ENCODE measurements around the gene PHF12.

Gene PHF12

DNA sequence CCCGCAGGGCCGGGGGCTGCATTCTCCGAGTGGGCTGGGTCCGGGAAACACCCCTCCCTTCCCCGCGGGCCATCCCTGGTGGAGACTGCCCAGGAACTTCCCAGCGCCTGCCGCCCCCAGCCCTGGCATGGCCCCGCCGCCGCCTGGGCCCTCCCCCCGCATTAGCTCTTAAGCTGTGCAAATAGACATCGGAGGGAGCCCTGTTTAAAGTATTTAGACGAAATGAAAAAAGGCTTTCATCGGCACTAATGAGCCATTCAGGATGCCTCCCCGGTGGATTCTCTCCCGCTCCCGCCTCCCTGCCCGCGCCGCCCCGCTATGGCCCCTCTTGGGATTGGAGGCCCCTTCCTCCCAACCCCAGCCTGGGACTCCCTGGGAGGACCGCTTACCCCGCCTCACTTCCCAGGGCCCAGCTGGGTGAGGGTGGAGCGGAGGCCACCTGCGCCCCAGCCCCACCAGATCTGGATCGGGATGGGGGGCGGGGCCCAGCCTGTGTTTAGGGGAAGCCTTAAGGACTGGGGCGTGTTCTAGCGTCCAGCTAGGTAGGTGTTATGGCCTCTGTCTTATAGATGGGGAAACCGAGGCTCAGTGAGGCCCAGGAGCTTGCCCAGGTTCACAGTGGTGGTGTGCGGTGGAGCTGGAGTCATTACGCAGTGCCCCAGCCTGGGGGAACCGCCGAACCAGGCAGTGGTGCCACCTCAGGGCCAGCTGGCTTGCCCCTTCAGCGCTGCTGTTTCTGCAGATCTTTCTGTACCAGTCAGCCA is 34.8 kb upstream of the PHF12 start:
- TF ChIP-seq, protein P1, sequence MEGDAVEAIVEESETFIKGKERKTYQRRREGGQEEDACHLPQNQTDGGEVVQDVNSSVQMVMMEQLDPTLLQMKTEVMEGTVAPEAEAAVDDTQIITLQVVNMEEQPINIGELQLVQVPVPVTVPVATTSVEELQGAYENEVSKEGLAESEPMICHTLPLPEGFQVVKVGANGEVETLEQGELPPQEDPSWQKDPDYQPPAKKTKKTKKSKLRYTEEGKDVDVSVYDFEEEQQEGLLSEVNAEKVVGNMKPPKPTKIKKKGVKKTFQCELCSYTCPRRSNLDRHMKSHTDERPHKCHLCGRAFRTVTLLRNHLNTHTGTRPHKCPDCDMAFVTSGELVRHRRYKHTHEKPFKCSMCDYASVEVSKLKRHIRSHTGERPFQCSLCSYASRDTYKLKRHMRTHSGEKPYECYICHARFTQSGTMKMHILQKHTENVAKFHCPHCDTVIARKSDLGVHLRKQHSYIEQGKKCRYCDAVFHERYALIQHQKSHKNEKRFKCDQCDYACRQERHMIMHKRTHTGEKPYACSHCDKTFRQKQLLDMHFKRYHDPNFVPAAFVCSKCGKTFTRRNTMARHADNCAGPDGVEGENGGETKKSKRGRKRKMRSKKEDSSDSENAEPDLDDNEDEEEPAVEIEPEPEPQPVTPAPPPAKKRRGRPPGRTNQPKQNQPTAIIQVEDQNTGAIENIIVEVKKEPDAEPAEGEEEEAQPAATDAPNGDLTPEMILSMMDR (IDR thresholded peaks at IDR 0.05; ENCODE audit: borderline replicate concordance, control extremely low read depth, extremely low read depth, insufficient read depth, missing control alignments), result no peak
- in situ Hi-C loops (cut with MboI; ENCODE audit: low sequenced_read_pairs, unreplicated experiment), result no loop called here
- no peak for DNase-seq (ENCODE audit: low spot score)

DNA sequence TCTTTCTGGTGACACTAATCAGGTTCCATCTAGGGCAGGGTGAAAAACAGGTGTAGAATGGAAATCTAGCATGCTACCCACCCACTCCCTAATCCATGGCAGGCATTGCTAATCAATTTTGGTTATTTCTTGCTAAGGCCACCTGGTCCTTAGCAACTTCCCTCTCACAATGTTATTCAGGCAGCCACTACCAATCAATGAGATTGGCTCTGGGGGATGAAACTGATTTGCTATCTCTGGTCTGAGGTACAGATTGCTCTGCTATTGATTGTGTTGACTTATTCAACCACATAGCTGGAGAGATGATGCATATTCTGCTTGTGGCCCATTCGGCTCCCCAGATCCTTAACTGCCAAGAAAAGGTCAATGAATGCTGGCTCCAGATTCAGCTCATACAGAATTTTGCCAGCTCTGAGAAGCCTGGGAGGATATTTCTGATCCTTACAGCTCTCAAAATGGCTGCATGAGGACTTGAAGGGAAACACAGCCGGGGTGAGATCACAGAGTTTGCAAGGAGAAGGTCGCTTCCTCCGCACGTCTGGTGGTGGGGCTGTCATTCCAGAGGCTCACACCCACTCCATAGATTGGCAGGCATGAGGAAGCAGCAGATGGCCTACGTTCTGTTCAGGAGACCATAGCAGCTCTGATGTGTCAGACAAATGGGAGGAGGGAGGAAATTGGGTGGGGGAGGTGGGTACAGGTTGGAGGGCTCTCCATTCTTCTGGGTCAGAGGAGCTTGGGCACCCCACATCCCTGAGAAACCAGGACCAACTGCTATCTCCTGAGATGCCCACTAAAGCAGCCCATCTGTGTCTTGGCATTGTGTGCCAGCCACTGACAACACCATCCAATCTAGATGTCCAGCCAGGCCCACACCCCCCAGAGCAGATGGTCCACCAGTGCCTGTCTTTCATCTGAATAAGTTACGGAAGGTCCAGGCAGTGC is 32.2 kb upstream of the PHF12 start:
- TF ChIP-seq, protein P1 (IDR thresholded peaks at IDR 0.05; ENCODE audit: borderline replicate concordance, control extremely low read depth, extremely low read depth, insufficient read depth, missing control alignments), result no peak
- no peak for DNase-seq (ENCODE audit: low spot score)
- in situ Hi-C loops (cut with MboI; ENCODE audit: low sequenced_read_pairs, unreplicated experiment), result no loop called here

DNA sequence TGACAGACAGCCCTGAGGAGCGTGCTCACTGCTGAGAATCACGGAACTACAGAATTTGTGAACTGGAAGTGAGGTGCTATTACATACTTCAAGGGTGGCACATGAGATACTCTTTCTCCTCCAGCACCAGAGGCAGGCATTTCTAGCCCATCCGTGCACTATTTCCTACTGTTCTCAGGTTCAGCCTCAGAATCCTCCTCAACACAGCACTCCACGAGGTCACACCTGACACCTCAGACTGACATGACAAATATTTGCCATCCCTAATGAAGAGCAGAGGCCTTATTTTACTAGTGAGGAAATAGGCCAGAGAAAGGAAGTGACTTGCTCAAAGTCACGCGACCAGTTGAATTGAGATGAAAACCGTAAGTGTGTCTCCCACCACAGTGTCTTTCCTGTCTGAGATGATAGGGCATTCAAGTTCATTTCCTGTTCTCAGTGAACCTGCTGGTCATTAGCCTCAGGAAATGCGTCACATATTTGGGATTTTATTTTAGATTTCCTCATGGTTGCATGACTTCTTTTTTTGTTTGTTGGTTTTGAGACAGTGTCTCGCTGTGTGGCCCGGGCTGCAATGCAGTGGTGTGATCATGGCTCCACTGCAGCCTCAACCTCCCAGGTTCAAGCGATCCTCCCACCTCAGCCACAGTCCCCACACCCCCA is 30.9 kb upstream of the PHF12 start:
- in situ Hi-C loops (cut with MboI; ENCODE audit: low sequenced_read_pairs, unreplicated experiment), result no loop called here
- TF ChIP-seq, protein P1 (IDR thresholded peaks at IDR 0.05; ENCODE audit: borderline replicate concordance, control extremely low read depth, extremely low read depth, insufficient read depth, missing control alignments), result no peak
- peak; percentile 77 for DNase-seq (ENCODE audit: low spot score)

DNA sequence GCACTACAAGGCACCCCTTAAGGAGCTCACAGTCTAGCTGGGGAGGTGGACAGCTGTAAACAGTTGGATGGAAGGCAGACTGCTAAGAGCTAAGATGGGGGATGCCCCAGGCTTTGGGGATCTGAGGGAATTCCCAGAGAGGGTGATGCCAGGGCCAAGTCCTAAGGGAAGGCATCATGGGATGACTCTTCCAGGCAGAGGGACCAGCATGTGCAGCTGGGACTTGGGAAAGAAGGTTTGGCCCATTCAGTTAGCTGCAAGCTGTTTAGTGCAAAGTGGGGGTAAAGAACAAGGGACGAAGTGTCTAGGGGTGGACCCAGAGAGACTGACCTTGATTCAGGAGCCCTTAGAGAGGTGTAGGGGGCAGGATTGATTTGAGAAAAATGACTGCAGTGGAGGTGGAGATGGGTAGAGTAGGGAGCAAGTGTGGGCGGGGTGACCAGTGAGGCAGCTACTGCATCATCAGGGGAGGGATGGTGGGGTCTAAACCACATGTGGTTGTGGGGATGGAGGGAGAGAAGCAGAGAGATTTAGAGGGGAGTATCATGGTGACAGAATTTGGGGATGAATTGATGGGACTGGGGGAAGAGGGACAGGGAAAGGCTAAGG is 27.1 kb upstream of the PHF12 start:
- TF ChIP-seq, protein P1 (IDR thresholded peaks at IDR 0.05; ENCODE audit: borderline replicate concordance, control extremely low read depth, extremely low read depth, insufficient read depth, missing control alignments), result no peak
- no peak for DNase-seq (ENCODE audit: low spot score)
- in situ Hi-C loops (cut with MboI; ENCODE audit: low sequenced_read_pairs, unreplicated experiment), result loop anchor here (10.0 kb wide), 1 partner anchor 46 kb away; no protein-coding TSS in a partner anchor

DNA sequence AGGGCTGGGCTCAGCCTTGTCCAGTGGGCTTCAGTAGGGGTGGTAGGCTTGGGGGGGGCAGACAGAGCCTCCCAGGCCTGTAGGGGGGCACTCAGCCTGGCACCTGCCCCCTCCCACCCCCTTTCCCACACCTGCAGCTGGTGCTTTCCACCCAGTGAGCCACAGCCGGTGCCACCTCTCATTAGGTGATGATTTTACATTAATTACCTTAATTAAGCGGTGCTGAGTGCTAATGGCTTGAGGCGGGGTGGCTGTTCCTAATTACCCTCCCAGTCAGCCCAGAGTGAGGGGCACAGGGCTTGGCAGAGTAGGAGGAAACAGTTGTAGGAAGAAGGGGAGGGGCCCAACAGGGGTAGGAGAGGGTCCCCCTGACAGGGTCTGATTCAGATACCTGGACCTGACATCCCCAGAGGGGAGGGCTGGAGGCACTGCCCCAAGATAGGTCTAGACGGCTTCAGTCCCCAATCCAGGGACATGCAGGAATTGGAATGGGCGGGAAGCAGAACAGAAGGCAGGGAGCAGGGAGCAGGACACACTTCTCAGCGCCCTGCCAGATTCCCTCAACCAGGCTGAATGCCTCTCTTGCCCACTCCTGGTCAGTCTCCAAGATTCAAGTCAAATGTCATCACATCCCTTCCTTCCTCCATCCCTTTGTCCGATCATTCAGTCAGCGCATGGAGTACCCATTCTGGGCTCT is 26.5 kb upstream of the PHF12 start:
- DNase-seq (ENCODE audit: low spot score), result no peak
- TF ChIP-seq, protein P1 (IDR thresholded peaks at IDR 0.05; ENCODE audit: borderline replicate concordance, control extremely low read depth, extremely low read depth, insufficient read depth, missing control alignments), result no peak
- in situ Hi-C loops (cut with MboI; ENCODE audit: low sequenced_read_pairs, unreplicated experiment), result loop anchor here (10.0 kb wide), 1 partner anchor 47 kb away; no protein-coding TSS in a partner anchor

Measured in GM13976 (cell line).